ENCODE results near the gene PCDHGB7. TPM values are rescaled to one million over a fixed set of nuclear protein-coding genes. Genes with fewer than 3 reads are reported as not detected.
"Not testable (repeated sequence)": the region's sequence is repeated elsewhere in the genome, so short reads cannot be mapped to it uniquely, and the experiment has no call there.

Gene PCDHGB7
- total and polyA plus RNA-seq, 10 of the 15 experiments (the other 5 are each of a cell fraction or from before 2014, with no cell fraction given) = 0.27 to 1.3 (median 0.54) TPM; not detected in 2

- TF ChIP-seq HSF1 (IDR thresholded peaks at IDR 0.05; ENCODE audit: low read depth, low read length) (no peak), MTA3 (IDR thresholded peaks at IDR 0.05; ENCODE audit: borderline replicate concordance, low read length) (no peak), TBL1XR1 (IDR thresholded peaks at IDR 0.05; ENCODE audit: low read depth, low read length) (no peak), WRNIP1 (IDR thresholded peaks at IDR 0.05; ENCODE audit: borderline replicate concordance, low read depth, low read length) (no peak)
Observed at GRCh38 chr5:141431286-141431685, 13.8 kb downstream of the PCDHGB7 start (continued).

- POLR2A ChIA-PET; in situ Hi-C loops (cut with MboI): not testable (repeated sequence)
- CTCF ChIA-PET = interaction anchor here (2.6 to 2.9 kb wide), 2 partner anchors 11 to 131 kb away, joined by 36 to 46 read pairs; partner anchors contain the start of gene PCDHGA11
Observed at GRCh38 chr5:141432308-141432707, 14.8 kb downstream of the PCDHGB7 start.

GRCh38 chr5:141432726-141433125, 15.2 kb downstream of the PCDHGB7 start:
- WGBS (ENCODE audit: insufficient coverage, insufficient replicate concordance, low lambda C conversion rate, missing lambda C conversion rate) = 80% methylated on average over 22 of the region's 29 CpGs
- ATAC-seq; H2AFZ ChIP-seq (ENCODE audit: control insufficient read depth, low read depth, low read length); H3K79me2 ChIP-seq (ENCODE audit: control insufficient read depth, insufficient read depth, low read length); H3K4me2 ChIP-seq (ENCODE audit: control insufficient read depth, insufficient read depth); SMC1A ChIA-PET (ENCODE audit: uncharacterized antibody, unreplicated experiment); DNase-seq (ENCODE audit: low read depth, low spot score); in situ Hi-C loops (cut with MboI); BruUV-seq (replicated peaks); H3K27me3 ChIP-seq (replicated peaks in 1 of 2; ENCODE audit: control insufficient read depth in 2 of 2, insufficient read depth in 2 of 2, low read length in 1 of 2); intact Hi-C loops (cut with micrococcal nuclease; ENCODE audit: unreplicated experiment); H3K27ac ChIP-seq (ENCODE audit: control insufficient read depth, insufficient read depth); POLR2A ChIA-PET; H3K36me3 ChIP-seq (ENCODE audit: control insufficient read depth in 2 of 2, insufficient read depth in 2 of 2, low read length in 1 of 2); RAD21 ChIA-PET (ENCODE audit: unreplicated experiment); FAIRE-seq; H4K20me1 ChIP-seq (ENCODE audit: control insufficient read depth, insufficient read depth); H3K4me1 ChIP-seq (ENCODE audit: control insufficient read depth, insufficient read depth, low read length); H3K4me3 ChIP-seq; CTCF ChIA-PET; H3K9ac ChIP-seq (ENCODE audit: control insufficient read depth, insufficient read depth, low read length): not testable (repeated sequence)
- peaks cover 13% of the 10 kb centered on the region; the same call in 2 of the 3 replicates for H3K9me3 ChIP-seq (replicated peaks; ENCODE audit: control insufficient read depth, insufficient read depth, low read length)

More at GRCh38 chr5:141432308-141432707, 14.8 kb downstream of the PCDHGB7 start:
- FAIRE-seq; H2AFZ ChIP-seq (ENCODE audit: control insufficient read depth, low read depth, low read length); H3K4me2 ChIP-seq (ENCODE audit: control insufficient read depth, insufficient read depth); H3K36me3 ChIP-seq (ENCODE audit: control insufficient read depth in 2 of 2, insufficient read depth in 2 of 2, low read length in 1 of 2); BruUV-seq (replicated peaks); H3K4me3 ChIP-seq; H4K20me1 ChIP-seq (ENCODE audit: control insufficient read depth, insufficient read depth); H3K9ac ChIP-seq (ENCODE audit: control insufficient read depth, insufficient read depth, low read length); intact Hi-C loops (cut with micrococcal nuclease; ENCODE audit: unreplicated experiment); H3K27me3 ChIP-seq (replicated peaks in 1 of 2; ENCODE audit: control insufficient read depth in 2 of 2, insufficient read depth in 2 of 2, low read length in 1 of 2); H3K27ac ChIP-seq (ENCODE audit: control insufficient read depth, insufficient read depth); ATAC-seq; DNase-seq (ENCODE audit: low read depth, low spot score); RAD21 ChIA-PET (ENCODE audit: unreplicated experiment); H3K4me1 ChIP-seq (ENCODE audit: control insufficient read depth, insufficient read depth, low read length); H3K79me2 ChIP-seq (ENCODE audit: control insufficient read depth, insufficient read depth, low read length): not testable (repeated sequence)
- peaks cover 16% of the 10 kb centered on the region; the same call in 2 of the 3 replicates for H3K9me3 ChIP-seq (replicated peaks; ENCODE audit: control insufficient read depth, insufficient read depth, low read length)
- SMC1A ChIA-PET (ENCODE audit: uncharacterized antibody, unreplicated experiment) = interaction anchor here (0.6 kb wide), 1 partner anchor 92 kb away, joined by 3 read pairs; no protein-coding TSS in a partner anchor
- 99% methylated on average over 16 of the region's 38 CpGs for WGBS (ENCODE audit: insufficient coverage, insufficient replicate concordance, low lambda C conversion rate, missing lambda C conversion rate)
